Fibroblast of lung (primary cell): ENCODE data around the gene IGFBPL1. TPM values are rescaled to one million over a fixed set of nuclear protein-coding genes. Genes with fewer than 3 reads are reported as not detected.

ENCODE experiments used
- DNase-seq, 2 donors: peaks; one replicate each; pipeline versions ENCODE4 v3.0.0 to v3.0.0-alpha.2; 2010; ENCODE audit warnings: low read depth in 2 of 2
- H2AFZ ChIP-seq: 2 replicates; pipeline ENCODE4 v1.5.1; 2012; ENCODE audit warnings: low read length, control low read depth, inconsistent platforms
- H3K27ac ChIP-seq: 2 replicates; pipeline ENCODE4 v1.5.1; 2011; ENCODE audit warnings: low read length, control low read depth; ENCODE audit not compliant: insufficient read depth
- H3K27me3 ChIP-seq: 2 replicates; pipeline ENCODE4 v1.5.1; 2011; ENCODE audit warnings: mild to moderate bottlenecking, low read length; ENCODE audit not compliant: control insufficient read depth, insufficient read depth
- H3K36me3 ChIP-seq: 2 replicates; pipeline ENCODE4 v1.5.1; 2011; ENCODE audit warnings: low read length; ENCODE audit not compliant: control insufficient read depth, insufficient read depth
- H3K4me1 ChIP-seq: 2 replicates; pipeline ENCODE4 v1.5.1; 2011; ENCODE audit warnings: low read length; ENCODE audit not compliant: control insufficient read depth, insufficient read depth; ENCODE audit errors: extremely low read depth
- H3K4me2 ChIP-seq: 2 replicates; pipeline ENCODE4 v1.5.1; 2011; ENCODE audit warnings: low read length, control low read depth; ENCODE audit not compliant: insufficient read depth; ENCODE audit errors: extremely low read depth
- H3K4me3 ChIP-seq, 4 experiments: fragments of 200-600 bp in 1 of 4; sonication (generic) in 1 of 4; replicated peaks in 1 of 4; 2 replicates each; pipeline ENCODE4 v1.5.1; 2011 to 2016; ENCODE audit warnings: low read length in 4 of 4, low read depth in 3 of 4, mild to moderate bottlenecking in 3 of 4, control low read depth in 2 of 4, inconsistent platforms in 1 of 4, mixed read lengths in 1 of 4; ENCODE audit not compliant: insufficient read depth in 1 of 4; ENCODE audit errors: control extremely low read depth in 1 of 4
- H3K79me2 ChIP-seq: 2 replicates; pipeline ENCODE4 v1.5.1; 2012; ENCODE audit warnings: mild to moderate bottlenecking, low read length, inconsistent platforms; ENCODE audit not compliant: control insufficient read depth, insufficient read depth
- H3K9ac ChIP-seq: 2 replicates; pipeline ENCODE4 v1.5.1; 2011; ENCODE audit warnings: mild to moderate bottlenecking, low read length, control low read depth; ENCODE audit not compliant: insufficient read depth
- H3K9me3 ChIP-seq: 2 replicates; pipeline ENCODE4 v1.5.1; 2012; ENCODE audit warnings: low read depth, low read length; ENCODE audit not compliant: control insufficient read depth, insufficient read depth
- H4K20me1 ChIP-seq: 2 replicates; pipeline ENCODE4 v1.5.1; 2011; ENCODE audit warnings: low read length; ENCODE audit not compliant: control insufficient read depth, insufficient read depth; ENCODE audit errors: extremely low read depth
- CTCF ChIP-seq, 2 donors: IDR thresholded peaks in 1 of 2; conservative IDR thresholded peaks in 1 of 2; 1 replicate in 1 of 2; 2 replicates in 1 of 2; pipeline ENCODE4 v1.5.1; 2011 to 2012; ENCODE audit warnings: low read length in 2 of 2, control low read depth in 1 of 2, inconsistent platforms in 1 of 2, low read depth in 1 of 2, mild to moderate bottlenecking in 1 of 2
- EZH2 ChIP-seq: IDR thresholded peaks from 2 replicates; pipeline ENCODE4 v1.5.1; 2012; ENCODE audit warnings: low read length, control low read depth, mild to moderate bottlenecking; ENCODE audit errors: missing control alignments
- polyA plus RNA-seq, 2 donors: library from polyadenylated mRNA; depleted of rRNA in 1 of 2; stranded (reverse) in 1 of 2; unstranded in 1 of 2; fragments of >200 nt; gene quantifications; 2 replicates each; pipeline ENCODE4 v1.2.1, GENCODE V29; 2011 to 2012; ENCODE audit warnings: missing spikeins in 1 of 2
- total RNA-seq: library from RNA; depleted of rRNA; stranded (reverse); fragments of >200 nt; gene quantifications from 2 replicates; pipeline ENCODE4 v1.2.1, GENCODE V29; 2014

IGFBPL1 gene
- total and polyA plus RNA-seq, 2 donors (not counting 1 experiment from before 2014, with no cell fraction given) = not detected

GRCh38 chr9:38428062-38428461, 3.8 kb upstream of the IGFBPL1 start:
- Histone ChIP-seq H4K20me1 (no peaks in the 10 kb centered on the region), H3K9ac (no peak overlapping the region), H3K4me3 (no peak overlapping the region), H3K9me3 (no peaks in the 10 kb centered on the region), H3K36me3 (no peaks in the 10 kb centered on the region), H3K4me1 (no peaks in the 10 kb centered on the region), H3K4me2 (no peak overlapping the region), H2AFZ (no peak overlapping the region), H3K27me3 (peaks cover 19% of the 10 kb centered on the region), H3K79me2 (no peaks in the 10 kb centered on the region), H3K27ac (no peak overlapping the region)
- no peak for TF ChIP-seq EZH2
- no peak for TF ChIP-seq CTCF (conservative IDR thresholded peaks at IDR 0.05 in 1 of 2, IDR thresholded peaks at IDR 0.05 in 1 of 2; ENCODE audit: low read depth in 1 of 2, low read length in 2 of 2)
- DNase-seq = no peak

- H3K4me3 ChIP-seq = no peak overlapping the region
- no peaks in the 10 kb centered on the region for H3K79me2 ChIP-seq
- peaks cover 27% of the 10 kb centered on the region for H3K27me3 ChIP-seq
- H3K9me3 ChIP-seq = no peaks in the 10 kb centered on the region
- no peaks in the 10 kb centered on the region for H4K20me1 ChIP-seq
- H3K9ac ChIP-seq = no peak overlapping the region
- no peak for TF ChIP-seq CTCF (conservative IDR thresholded peaks at IDR 0.05 in 1 of 2, IDR thresholded peaks at IDR 0.05 in 1 of 2; ENCODE audit: low read depth in 1 of 2, low read length in 2 of 2)
- TF ChIP-seq EZH2 = peak; percentile 53
- no peak overlapping the region for H2AFZ ChIP-seq
- no peak for DNase-seq
- H3K36me3 ChIP-seq = no peaks in the 10 kb centered on the region
- H3K4me1 ChIP-seq = no peaks in the 10 kb centered on the region
- H3K27ac ChIP-seq = no peak overlapping the region
- no peak overlapping the region for H3K4me2 ChIP-seq
Measured at GRCh38 chr9:38424918-38425317, 664 bp upstream of the IGFBPL1 start.

- H3K4me2 ChIP-seq = no peak overlapping the region
- H3K4me3 ChIP-seq = no peak overlapping the region
- no peak overlapping the region for H2AFZ ChIP-seq
Measured at GRCh38 chr9:38423273-38423972, 831 bp downstream of the IGFBPL1 start.

More at GRCh38 chr9:38423273-38423972, 831 bp downstream of the IGFBPL1 start:
- no peaks in the 10 kb centered on the region for H3K4me1 ChIP-seq
- no peaks in the 10 kb centered on the region for H4K20me1 ChIP-seq
- H3K79me2 ChIP-seq = no peaks in the 10 kb centered on the region
- H3K27me3 ChIP-seq = peaks cover 27% of the 10 kb centered on the region
- H3K9ac ChIP-seq = no peak overlapping the region
- no peak for DNase-seq
- H3K36me3 ChIP-seq = no peaks in the 10 kb centered on the region
- H3K9me3 ChIP-seq = no peaks in the 10 kb centered on the region
- no peak overlapping the region for H3K27ac ChIP-seq
- no peak for TF ChIP-seq EZH2
- TF ChIP-seq CTCF (conservative IDR thresholded peaks at IDR 0.05 in 1 of 2, IDR thresholded peaks at IDR 0.05 in 1 of 2; ENCODE audit: low read depth in 1 of 2, low read length in 2 of 2) = no peak
